Erythroblast (primary cell): Measurements from ENCODE around the gene TTC24.

Source experiments
- GATA1 ChIP-seq: IDR thresholded peaks from 2 replicates; pipeline ENCODE4 v1.6.1; 2011; ENCODE audit warnings: low read depth, mild to moderate bottlenecking, control low read depth, low read length, moderate library complexity
- POLR2A ChIP-seq: IDR thresholded peaks from 2 replicates; pipeline ENCODE4 v1.6.1; 2011; ENCODE audit warnings: mild to moderate bottlenecking, low read length

DNA sequence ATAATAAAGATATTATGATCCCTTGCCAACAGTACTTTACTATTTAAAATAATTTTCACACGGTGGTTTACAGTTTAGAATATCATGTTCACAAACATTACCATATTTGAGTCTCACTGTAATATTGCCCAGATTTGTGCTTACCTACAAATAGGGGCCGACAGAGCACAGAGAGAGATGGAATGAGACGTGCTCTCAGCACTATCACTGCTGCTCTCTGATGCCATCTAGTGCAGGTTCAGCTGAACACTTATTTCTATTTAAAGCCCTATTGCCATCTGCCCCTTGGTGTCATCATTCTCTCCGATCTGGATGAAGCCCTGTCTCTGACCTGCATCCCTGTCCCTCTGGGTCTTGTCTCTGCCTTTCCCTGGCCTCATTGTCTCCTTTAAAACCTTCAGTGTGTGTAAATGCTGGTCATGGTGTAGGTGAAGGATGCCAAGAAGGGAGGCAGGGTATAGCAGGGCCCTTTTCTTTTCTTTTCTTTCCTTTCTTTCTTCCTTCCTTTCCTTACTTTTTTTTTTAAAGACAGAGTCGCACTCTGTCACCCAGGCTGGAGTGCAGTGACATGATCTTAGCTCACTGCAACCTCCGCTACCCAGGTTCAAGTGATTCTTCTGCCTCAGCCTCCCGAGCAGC lies 28.6 kb downstream of the TTC24 start:
- TF ChIP-seq POLR2A (no peak), GATA1 (no peak)
